ENCODE data around the gene LAMTOR2. TPM values are rescaled to one million over a fixed set of nuclear protein-coding genes. Genes with fewer than 3 reads are reported as not detected.

Gene LAMTOR2
- total and polyA plus RNA-seq, 2 of the 8 experiments (the other 6 are each of a cell fraction or from before 2014, with no cell fraction given), result 54.7 to 122 TPM

- FAIRE-seq, result no peak
- CTCF ChIA-PET (ENCODE audit: partially characterized antibody), result interaction anchor here (0.7 to 12.9 kb wide), 21 partner anchors 10 to 394 kb away, joined by 3 to 139 read pairs (median 4); partner anchors contain the start of gene SSR2
- peak overlapping the region; percentile 57 to 71 for H3K4me2 ChIP-seq (ENCODE audit: insufficient read depth in 1 of 2, low read depth in 2 of 2, low read length in 2 of 2)
- TF ChIP-seq KDM1A (IDR thresholded peaks at IDR 0.05; ENCODE audit: borderline replicate concordance, low read length), result no peak
- no peak; a peak in 2 of 4 replicates for TF ChIP-seq HDAC2 (IDR thresholded peaks at IDR 0.05; ENCODE audit: borderline replicate concordance in 1 of 2, low read depth in 2 of 2, low read length in 2 of 2)
- no peak for TF ChIP-seq EP300 (IDR thresholded peaks at IDR 0.05; ENCODE audit: borderline replicate concordance in 1 of 2, low read depth in 2 of 2, low read length in 2 of 2)
- no peak for TF ChIP-seq ASH2L (IDR thresholded peaks at IDR 0.05; ENCODE audit: low read length)
- peak; percentile 44 to 65 (median 48); a peak in 3 of 4 replicates for TF ChIP-seq CTCF (IDR thresholded peaks at IDR 0.05; ENCODE audit: control extremely low read depth in 1 of 3, insufficient read depth in 1 of 3, low read depth in 1 of 3, low read length in 3 of 3)
- no peak for TF ChIP-seq CREB1 (IDR thresholded peaks at IDR 0.05)
- TF ChIP-seq EGR1 (IDR thresholded peaks at IDR 0.05; ENCODE audit: borderline replicate concordance, low read depth, low read length), result no peak
Measured at GRCh38 chr1:156052862-156053767, 1.5 kb upstream of the LAMTOR2 start.

More at GRCh38 chr1:156052862-156053767, 1.5 kb upstream of the LAMTOR2 start:
- peak overlapping the region; percentile 11; the same call in 1 of the 2 replicates for H2AFZ ChIP-seq (ENCODE audit: low read length)
- no peak overlapping the region for H2BK12ac ChIP-seq (ENCODE audit: low read depth, low read length)
- no peak overlapping the region for H2BK15ac ChIP-seq (ENCODE audit: low read length)
- peak overlapping the region; percentile 58 for H4K8ac ChIP-seq (ENCODE audit: extremely low read depth, insufficient read depth, low read length)
- peak overlapping the region; percentile 68; the same call in 1 of the 2 replicates for H3K18ac ChIP-seq (ENCODE audit: extremely low read depth, low read length)
- H3K79me2 ChIP-seq (ENCODE audit: control insufficient read depth in 1 of 2, insufficient read depth in 2 of 2, low read length in 2 of 2), result peaks cover 0 to 28% of the 10 kb centered on the region in 2 experiments; a peak in 3 of 4 replicates
- peak in 1 of 2 experiments; percentile 94 for DNase-seq (ENCODE audit: low read depth in 1 of 2, low spot score in 2 of 2)
- H3K23me2 ChIP-seq (ENCODE audit: low read depth, low read length), result peaks cover 14% of the 10 kb centered on the region
- H4K20me1 ChIP-seq (replicated peaks in 1 of 2; ENCODE audit: control insufficient read depth in 1 of 2, insufficient read depth in 2 of 2, low read length in 2 of 2), result peaks cover 2% of the 10 kb centered on the region in 2 experiments
- H3K9ac ChIP-seq (replicated peaks in 1 of 4; ENCODE audit: extremely low read depth in 1 of 4, low read depth in 3 of 4, low read length in 3 of 4), result peak overlapping the region in 3 of 4 experiments; percentile 29 to 57 (median 42); a peak in 5 of 7 replicates
- no peak overlapping the region for H3K27ac ChIP-seq (ENCODE audit: low read depth, low read length)
- H3K4me3 ChIP-seq (ENCODE audit: extremely low read depth in 1 of 4, insufficient read depth in 2 of 4, low read depth in 3 of 4, low read length in 4 of 4), result peak overlapping the region; percentile 80 to 97 (median 94)
- H2AK5ac ChIP-seq (ENCODE audit: low read depth, low read length), result no peak overlapping the region
- H3K36me3 ChIP-seq (ENCODE audit: control insufficient read depth in 2 of 4, insufficient read depth in 4 of 4, low read length in 3 of 4), result peaks cover 14 to 24% (median 20%) of the 10 kb centered on the region in 4 experiments; a peak in 7 of 8 replicates
- H3K79me1 ChIP-seq (ENCODE audit: low read depth, low read length), result peaks cover 3% of the 10 kb centered on the region
- POLR2A ChIA-PET (ENCODE audit: partially characterized antibody), result interaction anchor here (0.7 to 3.7 kb wide), 18 partner anchors 10 to 194 kb away, joined by 3 to 37 read pairs (median 4); partner anchors contain the start of genes ARHGEF2, KHDC4, MEX3A and RAB25
- peaks cover 0 to 6% (median 0%) of the 10 kb centered on the region in 4 experiments; a peak in 2 of 7 replicates for H3K4me1 ChIP-seq (replicated peaks in 1 of 4; ENCODE audit: control insufficient read depth in 3 of 4, insufficient read depth in 4 of 4, low read length in 3 of 4)
- no peak overlapping the region for H3K4ac ChIP-seq (replicated peaks; ENCODE audit: insufficient read length, low read depth, low read length)
- no peak overlapping the region for H2BK120ac ChIP-seq (replicated peaks; ENCODE audit: low read depth, low read length)
- H3K23ac ChIP-seq (ENCODE audit: insufficient read length), result no peak overlapping the region
- no peaks in the 10 kb centered on the region for H3K9me3 ChIP-seq (ENCODE audit: insufficient read depth in 2 of 2, low read depth in 1 of 2, low read length in 1 of 2)
- H3K27me3 ChIP-seq (replicated peaks in 1 of 4; ENCODE audit: control insufficient read depth in 3 of 4, extremely low read depth in 1 of 4, insufficient read depth in 3 of 4, low read length in 3 of 4), result no peaks in the 10 kb centered on the region
- H3K56ac ChIP-seq (replicated peaks; ENCODE audit: insufficient read length, low read depth, low read length), result peak overlapping the region; percentile 7
- WGBS, 2 experiments (ENCODE audit: extremely low coverage in 1 of 2, insufficient coverage in 1 of 2, insufficient read length in 1 of 2, insufficient replicate concordance in 2 of 2, low coverage in 1 of 2, low lambda C conversion rate in 2 of 2, missing lambda C conversion rate in 1 of 2), result 1% methylated on average over 24 of the region's 63 CpGs; no CpG with 5 or more reads in 1 of the 2 experiments
- peak overlapping the region; percentile 49 for H4K91ac ChIP-seq (replicated peaks; ENCODE audit: insufficient read length, low read length)
- no peak overlapping the region for H2BK20ac ChIP-seq (ENCODE audit: low read length)
- no peak overlapping the region for H4K5ac ChIP-seq (ENCODE audit: insufficient read length, low read depth, low read length)
- peak overlapping the region; percentile 66; the same call in 1 of the 2 replicates for H2BK5ac ChIP-seq (ENCODE audit: low read depth, low read length)
- no peak overlapping the region for H3K14ac ChIP-seq (ENCODE audit: insufficient read length)
